ENCODE results near the gene UBE2V1.

Gene UBE2V1

DNA sequence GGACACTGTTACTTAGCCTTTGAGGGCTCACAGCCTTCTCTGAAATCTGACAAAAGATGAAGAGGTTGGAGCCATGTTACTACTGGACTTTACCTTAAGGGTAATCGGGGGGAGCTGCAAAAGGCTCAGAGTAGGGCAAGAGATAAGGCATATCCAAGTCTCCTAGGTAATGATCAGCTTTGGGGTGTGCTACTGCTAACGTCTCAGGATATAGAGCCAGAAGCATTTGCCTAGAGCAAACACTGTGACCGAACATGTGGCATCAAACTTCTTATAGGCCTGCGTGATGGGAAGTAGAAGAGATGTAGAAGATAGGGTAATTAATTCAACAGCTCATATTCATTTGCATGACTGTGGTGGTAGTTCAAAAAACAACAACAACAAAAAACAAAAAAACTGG, 11.1 kb downstream of the UBE2V1 start:
- TF ChIP-seq, protein P1, sequence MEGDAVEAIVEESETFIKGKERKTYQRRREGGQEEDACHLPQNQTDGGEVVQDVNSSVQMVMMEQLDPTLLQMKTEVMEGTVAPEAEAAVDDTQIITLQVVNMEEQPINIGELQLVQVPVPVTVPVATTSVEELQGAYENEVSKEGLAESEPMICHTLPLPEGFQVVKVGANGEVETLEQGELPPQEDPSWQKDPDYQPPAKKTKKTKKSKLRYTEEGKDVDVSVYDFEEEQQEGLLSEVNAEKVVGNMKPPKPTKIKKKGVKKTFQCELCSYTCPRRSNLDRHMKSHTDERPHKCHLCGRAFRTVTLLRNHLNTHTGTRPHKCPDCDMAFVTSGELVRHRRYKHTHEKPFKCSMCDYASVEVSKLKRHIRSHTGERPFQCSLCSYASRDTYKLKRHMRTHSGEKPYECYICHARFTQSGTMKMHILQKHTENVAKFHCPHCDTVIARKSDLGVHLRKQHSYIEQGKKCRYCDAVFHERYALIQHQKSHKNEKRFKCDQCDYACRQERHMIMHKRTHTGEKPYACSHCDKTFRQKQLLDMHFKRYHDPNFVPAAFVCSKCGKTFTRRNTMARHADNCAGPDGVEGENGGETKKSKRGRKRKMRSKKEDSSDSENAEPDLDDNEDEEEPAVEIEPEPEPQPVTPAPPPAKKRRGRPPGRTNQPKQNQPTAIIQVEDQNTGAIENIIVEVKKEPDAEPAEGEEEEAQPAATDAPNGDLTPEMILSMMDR (IDR thresholded peaks at IDR 0.05; ENCODE audit: insufficient read depth, missing control alignments), result no peak
- DNase-seq (ENCODE audit: insufficient read length, low spot score) (no peak), FAIRE-seq (no peak)

DNA sequence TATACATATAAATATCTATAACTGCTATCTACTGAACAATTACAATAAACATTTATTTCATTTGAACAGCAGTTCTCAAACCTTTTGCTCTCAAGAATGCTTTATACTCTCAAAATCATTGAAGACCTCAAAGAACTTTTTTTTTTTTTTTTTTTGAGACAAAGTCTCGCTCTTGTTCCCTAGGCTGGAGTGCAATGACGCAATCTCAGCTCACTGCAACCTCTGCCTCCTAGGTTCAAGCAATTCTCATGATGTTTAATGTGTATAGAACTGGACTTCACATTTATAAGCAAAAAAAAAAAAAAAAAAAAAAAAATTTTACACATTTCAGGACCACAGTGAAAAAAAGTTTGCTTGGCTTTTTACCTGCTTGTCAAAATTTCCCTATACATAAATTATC, 11.7 kb downstream of the UBE2V1 start:
- no peak for FAIRE-seq
- TF ChIP-seq, protein P1 (IDR thresholded peaks at IDR 0.05; ENCODE audit: insufficient read depth, missing control alignments), result no peak
- DNase-seq (ENCODE audit: insufficient read length, low spot score), result no peak

DNA sequence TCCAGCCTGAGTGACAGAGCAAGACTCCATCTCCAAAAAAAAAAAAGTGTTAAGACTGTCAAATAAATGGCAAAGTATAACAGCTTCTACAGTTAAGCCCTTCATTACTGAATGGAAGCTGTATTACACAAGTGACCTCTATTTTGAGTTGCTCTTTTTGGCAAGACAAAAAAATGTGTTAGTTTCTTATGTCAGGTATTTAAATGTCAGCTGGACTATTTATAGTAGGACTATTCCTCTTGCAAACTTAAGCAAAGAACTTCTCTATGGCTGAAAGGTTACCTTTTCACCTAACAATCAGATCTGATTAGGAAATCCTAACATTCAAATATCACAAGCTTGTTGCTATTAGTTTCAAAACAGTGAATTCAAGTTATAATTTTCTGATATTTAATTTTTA, 12.4 kb downstream of the UBE2V1 start:
- no peak for DNase-seq (ENCODE audit: insufficient read length, low spot score)
- no peak for FAIRE-seq
- TF ChIP-seq, protein P1 (IDR thresholded peaks at IDR 0.05; ENCODE audit: insufficient read depth, missing control alignments), result no peak

DNA sequence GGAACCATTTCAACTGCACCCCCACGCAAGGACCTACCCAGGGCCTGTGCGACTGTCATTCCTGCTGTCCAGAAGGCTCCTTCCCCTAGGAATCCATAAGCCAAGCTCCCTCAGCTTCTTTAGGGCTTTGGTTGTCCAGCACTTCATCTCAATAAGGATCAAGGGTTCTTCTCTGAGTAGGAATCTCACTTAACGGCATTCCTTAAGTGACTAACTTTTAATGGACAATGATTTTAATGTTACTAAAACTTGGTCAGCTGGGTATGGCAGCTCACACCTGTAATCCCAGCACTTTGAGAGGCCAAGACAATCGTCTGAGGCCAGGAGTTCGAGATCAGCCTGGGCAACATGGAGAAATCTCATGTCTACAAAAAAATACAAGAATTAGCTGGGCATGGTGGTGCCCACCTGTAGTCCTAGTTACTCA, 13.4 kb downstream of the UBE2V1 start:
- FAIRE-seq (no peak), DNase-seq (ENCODE audit: insufficient read length, low spot score) (no peak)
- TF ChIP-seq, protein P1 (IDR thresholded peaks at IDR 0.05; ENCODE audit: insufficient read depth, missing control alignments), result no peak

DNA sequence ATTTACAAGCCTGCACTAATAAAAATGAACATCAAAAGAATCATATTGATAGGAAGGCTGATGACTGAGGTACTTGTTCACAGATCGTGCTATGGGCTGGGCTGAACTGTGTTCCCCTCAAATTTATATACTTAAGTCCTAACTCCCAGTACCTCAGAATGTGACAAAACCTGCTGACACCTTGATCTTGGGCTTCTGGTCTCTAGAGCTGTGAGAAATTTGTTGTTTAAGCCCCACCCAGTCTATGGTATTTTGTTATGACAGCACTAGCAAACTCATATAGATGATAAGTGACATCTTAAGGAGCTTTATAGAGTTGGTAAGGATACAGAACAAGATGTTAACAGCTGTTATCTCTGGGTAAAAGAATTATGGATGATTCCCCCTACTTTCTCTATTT, 13.8 kb downstream of the UBE2V1 start:
- TF ChIP-seq, protein P1 (IDR thresholded peaks at IDR 0.05; ENCODE audit: insufficient read depth, missing control alignments), result no peak
- FAIRE-seq (no peak), DNase-seq (ENCODE audit: insufficient read length, low spot score) (no peak)

DNA sequence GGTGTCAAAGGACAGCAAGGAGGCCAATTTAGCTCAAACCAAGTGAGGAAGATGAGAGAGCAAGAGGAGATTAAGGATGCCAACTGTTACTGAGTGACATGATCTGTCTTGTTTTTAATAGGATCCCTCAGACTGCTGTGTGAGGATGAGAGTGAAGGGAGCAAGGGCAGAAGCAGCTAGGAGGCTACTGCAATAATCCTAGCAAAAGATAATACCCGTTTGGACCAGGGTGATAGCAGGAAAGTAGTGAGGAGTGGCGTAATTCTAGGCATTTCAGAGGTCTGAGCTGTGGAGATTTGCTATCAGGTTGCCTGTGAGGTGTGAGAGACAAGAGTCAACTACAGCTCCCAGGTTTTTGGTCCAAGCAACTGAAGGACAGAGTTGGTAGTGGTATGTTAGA, 14.7 kb downstream of the UBE2V1 start:
- TF ChIP-seq, protein P1 (IDR thresholded peaks at IDR 0.05; ENCODE audit: insufficient read depth, missing control alignments), result no peak
- FAIRE-seq (no peak), DNase-seq (ENCODE audit: insufficient read length, low spot score) (no peak)

DNA sequence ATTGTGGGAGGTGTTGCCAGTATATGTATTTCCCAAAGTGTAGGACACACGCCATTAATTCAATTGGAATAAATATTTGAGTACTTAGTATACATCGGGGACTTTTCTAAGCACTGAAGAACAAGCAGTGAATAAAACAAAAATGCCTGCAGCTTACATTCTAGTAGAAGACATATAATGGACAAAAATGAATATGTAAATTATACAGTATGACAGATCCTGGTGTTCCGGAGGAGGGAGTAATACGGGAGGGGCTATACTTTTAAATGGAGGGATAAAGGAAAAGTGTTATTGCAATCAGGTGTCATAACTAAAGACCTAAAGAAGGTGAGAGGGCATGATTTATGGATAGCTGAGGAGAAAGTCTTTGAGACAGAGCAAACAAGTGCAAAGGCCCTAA, 15.1 kb downstream of the UBE2V1 start:
- DNase-seq (ENCODE audit: insufficient read length, low spot score), result no peak
- TF ChIP-seq, protein P1 (IDR thresholded peaks at IDR 0.05; ENCODE audit: insufficient read depth, missing control alignments), result no peak
- FAIRE-seq, result no peak

Measured in D721Med (cell line).